ENCODE data around the gene ERCC8.

- TF ChIP-seq EP300 (IDR thresholded peaks at IDR 0.05; ENCODE audit: low read length) (no peak), HIVEP1 (CRISPR knock-in tag; IDR thresholded peaks at IDR 0.05) (no peak), E2F8 (IDR thresholded peaks at IDR 0.05; ENCODE audit: low read depth, partially characterized antibody) (no peak), GTF2B (IDR thresholded peaks at IDR 0.05; ENCODE audit: extremely low read depth, insufficient read length) (no peak), GTF2F1 (IDR thresholded peaks at IDR 0.05; ENCODE audit: low read depth, low read length) (no peak), SAP30 (IDR thresholded peaks at IDR 0.05; ENCODE audit: borderline replicate concordance, insufficient read depth, low read depth, low read length, poor library complexity, severe bottlenecking) (no peak), HNRNPL (IDR thresholded peaks at IDR 0.05; ENCODE audit: low read depth, low read length) (no peak), BHLHE40 (IDR thresholded peaks at IDR 0.05; ENCODE audit: low read length) (no peak), CBX3 (IDR thresholded peaks at IDR 0.05; ENCODE audit: borderline replicate concordance in 1 of 2, low read length in 2 of 2) (no peak), POLR2AphosphoS2 (IDR thresholded peaks at IDR 0.05; ENCODE audit: low read length) (no peak), EZH2 (IDR thresholded peaks at IDR 0.05; ENCODE audit: borderline replicate concordance, low read depth, low read length) (no peak), CTCF (IDR thresholded peaks at IDR 0.05 in 2 of 3, conservative IDR thresholded peaks at IDR 0.05 in 1 of 3; ENCODE audit: insufficient read depth in 2 of 3, low read depth in 1 of 3, low read length in 3 of 3) (no peak)
Measured at GRCh38 chr5:60887746-60888145, 57.1 kb downstream of the ERCC8 start.

Data from K562 (cell line).